Heart left ventricle (tissue), 13 donors: ENCODE results near the gene ZBTB7B.

Source experiments
- POLR2A ChIP-seq, 2 donors: fragments of 450-650 bp; IDR thresholded peaks; one replicate each; pipeline ENCODE4 v1.6.1; 2017; ENCODE audit warnings: antibody characterized with exemption in 2 of 2, mild to moderate bottlenecking in 2 of 2, moderate library complexity in 2 of 2
- TF ChIP-seq, protein P1 (sequence below), 12 donors: fragments of 200-600 bp; sonication (generic) in 4 of 12; IDR thresholded peaks; one replicate each; pipeline versions ENCODE4 v1.5.0 to v1.8.0; 2018 to 2022; ENCODE audit warnings: antibody characterized with exemption in 12 of 12, mild to moderate bottlenecking in 5 of 12
- donor health status: ischemic (EF 13 %, LVEDD 7.1; RV severe dilation, severe dysfunction).
- donor health status: DM: no; HTN: yes; CAD: no.
- donor health status: DM: no; HTN: no; CAD: no.
- donor health status: ischemic (EF 25% LVEDD 6.9; RV normal size, moderate dysfunction).
- donor health status: ischemic (EF 25% LVEDD 5.7; RV mildly dilated, moderate dysfunction).
- donor health status: ischemic (EF 35%, LVEDD 5.7; RV mildly dilated, moderate dysfunction).
- donor health status: nonischemic (EF 11% LVEDD 7.7; RV severe dilation, severe dysfunction).
- donor health status: DM: yes; HTN: yes; CAD: no.
- donor health status: PGD.
- donor health status: ischemic (EF 29% LVEDD 5.4; RV normal size, mild dysfunction).
- donor health status: nonischemic (EF 23%, LVEDD 6.1; RV moderate dilation, normal function).

DNA sequence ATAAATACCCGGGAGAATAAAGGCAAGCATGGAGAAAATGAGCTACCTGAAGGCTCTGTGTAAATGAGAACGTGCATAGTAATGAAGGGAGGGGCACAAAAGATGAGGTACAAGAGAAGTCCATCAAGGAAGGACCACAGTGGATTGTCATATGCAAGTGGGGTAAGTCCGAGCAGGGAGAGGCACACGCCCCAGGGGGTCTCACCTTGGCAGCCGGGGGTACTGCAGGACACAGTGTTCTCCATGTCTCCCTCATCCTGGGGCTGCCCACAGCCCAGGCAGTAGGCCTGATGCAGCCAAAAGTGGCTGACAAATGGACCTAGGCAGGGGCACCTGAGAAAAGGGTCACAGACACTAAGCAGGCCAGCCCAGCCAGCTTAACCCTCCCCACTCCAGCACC lies 21.0 kb downstream of the ZBTB7B start:
- TF ChIP-seq POLR2A (IDR thresholded peaks at IDR 0.05), result no peak
- TF ChIP-seq, protein P1, sequence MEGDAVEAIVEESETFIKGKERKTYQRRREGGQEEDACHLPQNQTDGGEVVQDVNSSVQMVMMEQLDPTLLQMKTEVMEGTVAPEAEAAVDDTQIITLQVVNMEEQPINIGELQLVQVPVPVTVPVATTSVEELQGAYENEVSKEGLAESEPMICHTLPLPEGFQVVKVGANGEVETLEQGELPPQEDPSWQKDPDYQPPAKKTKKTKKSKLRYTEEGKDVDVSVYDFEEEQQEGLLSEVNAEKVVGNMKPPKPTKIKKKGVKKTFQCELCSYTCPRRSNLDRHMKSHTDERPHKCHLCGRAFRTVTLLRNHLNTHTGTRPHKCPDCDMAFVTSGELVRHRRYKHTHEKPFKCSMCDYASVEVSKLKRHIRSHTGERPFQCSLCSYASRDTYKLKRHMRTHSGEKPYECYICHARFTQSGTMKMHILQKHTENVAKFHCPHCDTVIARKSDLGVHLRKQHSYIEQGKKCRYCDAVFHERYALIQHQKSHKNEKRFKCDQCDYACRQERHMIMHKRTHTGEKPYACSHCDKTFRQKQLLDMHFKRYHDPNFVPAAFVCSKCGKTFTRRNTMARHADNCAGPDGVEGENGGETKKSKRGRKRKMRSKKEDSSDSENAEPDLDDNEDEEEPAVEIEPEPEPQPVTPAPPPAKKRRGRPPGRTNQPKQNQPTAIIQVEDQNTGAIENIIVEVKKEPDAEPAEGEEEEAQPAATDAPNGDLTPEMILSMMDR (IDR thresholded peaks at IDR 0.05), result no peak
